ENCODE measurements around the gene OBP2B.
"Not testable (repeated sequence)": the region's sequence is repeated elsewhere in the genome, so short reads cannot be mapped to it uniquely, and the experiment has no call there.

Gene OBP2B

GRCh38 chr9:133238272-133238850, 29.3 kb upstream of the OBP2B start:
- DNase-seq, result peak; percentile 72

GRCh38 chr9:133237035-133237731, 28.1 kb upstream of the OBP2B start:
- peak; percentile 60 for DNase-seq

GRCh38 chr9:133236291-133237034, 27.4 kb upstream of the OBP2B start:
- not testable (repeated sequence) for DNase-seq

- no peak for DNase-seq
Measured at GRCh38 chr9:133235549-133236222, 26.6 kb upstream of the OBP2B start.

- DNase-seq, result no peak
Measured at GRCh38 chr9:133234577-133235322, 25.7 kb upstream of the OBP2B start.

GRCh38 chr9:133233681-133234432, 24.8 kb upstream of the OBP2B start:
- DNase-seq, result peak; percentile 6

- not testable (repeated sequence) for DNase-seq
Measured at GRCh38 chr9:133231934-133232568, 23.0 kb upstream of the OBP2B start.

GRCh38 chr9:133230514-133230913, 21.5 kb upstream of the OBP2B start:
- not testable (repeated sequence) for DNase-seq

- no peak for DNase-seq
Measured at GRCh38 chr9:133230093-133230492, 21.0 kb upstream of the OBP2B start.

GRCh38 chr9:133228474-133229193, 19.6 kb upstream of the OBP2B start:
- not testable (repeated sequence) for DNase-seq

- DNase-seq, result not testable (repeated sequence)
Measured at GRCh38 chr9:133227996-133228395, 18.9 kb upstream of the OBP2B start.

GRCh38 chr9:133227242-133227860, 18.3 kb upstream of the OBP2B start:
- DNase-seq, result no peak

GRCh38 chr9:133226219-133227171, 17.4 kb upstream of the OBP2B start:
- no peak for DNase-seq

- no peak for DNase-seq
Measured at GRCh38 chr9:133225171-133226011, 16.3 kb upstream of the OBP2B start.

- no peak for DNase-seq
Measured at GRCh38 chr9:133224762-133225161, 15.7 kb upstream of the OBP2B start.

GRCh38 chr9:133223159-133223756, 14.2 kb upstream of the OBP2B start:
- peak; percentile 20 for DNase-seq

GRCh38 chr9:133221994-133222393, 12.9 kb upstream of the OBP2B start:
- DNase-seq, result not testable (repeated sequence)
